ENCODE measurements around the gene USP34. TPM values are rescaled to one million over a fixed set of nuclear protein-coding genes. Genes with fewer than 3 reads are reported as not detected.
A peak's percentile ranks its signal among the peaks of the same experiment; 100 is the strongest.

Gene USP34
- total and polyA plus RNA-seq, 7 donors: 40.2 to 71.5 (median 54.0) TPM

DNA sequence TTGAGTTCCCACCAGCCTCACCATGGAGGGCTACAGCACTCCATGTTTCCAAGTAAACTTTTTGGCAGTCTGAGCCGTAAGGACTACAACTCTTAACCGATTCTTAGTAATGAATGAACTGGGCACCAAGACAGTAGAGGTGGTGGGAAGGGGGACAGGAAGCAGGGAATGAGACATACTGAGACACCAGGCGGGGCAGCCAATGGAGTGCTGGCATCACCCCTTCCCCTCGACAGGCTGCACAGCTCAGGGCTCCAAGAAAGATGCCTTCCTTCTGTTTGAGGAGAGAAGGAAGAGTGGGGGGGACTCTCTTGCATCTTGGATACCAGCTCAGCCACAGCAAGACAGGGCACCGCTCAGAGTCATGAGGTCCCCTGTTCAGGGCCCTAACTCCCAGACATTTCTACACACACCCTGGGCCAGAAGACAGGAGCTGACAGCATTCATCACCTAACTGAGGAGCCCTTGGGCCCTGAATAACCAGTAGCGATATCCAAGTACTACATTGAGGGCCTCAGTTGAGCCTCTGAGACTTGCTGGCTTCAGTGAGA, 45.2 kb downstream of the USP34 start:
- no peaks in the 10 kb centered on the region for H3K9me3 ChIP-seq
- WGBS, 3 donors: 85 to 87% (median 85%) methylated on average over 6 of the region's 6 CpGs
- no peaks in the 10 kb centered on the region for H3K27me3 ChIP-seq (ENCODE audit: insufficient read depth in 3 of 3, low read length in 2 of 3)
- no peaks in the 10 kb centered on the region for H3K36me3 ChIP-seq (ENCODE audit: insufficient read depth in 1 of 2, low read depth in 1 of 2)
- H3K27ac ChIP-seq: no peak overlapping the region
- ATAC-seq (peak in 2 of 4 donors; percentile 6 to 7), DNase-seq (no peak)
- TF ChIP-seq, protein P1, sequence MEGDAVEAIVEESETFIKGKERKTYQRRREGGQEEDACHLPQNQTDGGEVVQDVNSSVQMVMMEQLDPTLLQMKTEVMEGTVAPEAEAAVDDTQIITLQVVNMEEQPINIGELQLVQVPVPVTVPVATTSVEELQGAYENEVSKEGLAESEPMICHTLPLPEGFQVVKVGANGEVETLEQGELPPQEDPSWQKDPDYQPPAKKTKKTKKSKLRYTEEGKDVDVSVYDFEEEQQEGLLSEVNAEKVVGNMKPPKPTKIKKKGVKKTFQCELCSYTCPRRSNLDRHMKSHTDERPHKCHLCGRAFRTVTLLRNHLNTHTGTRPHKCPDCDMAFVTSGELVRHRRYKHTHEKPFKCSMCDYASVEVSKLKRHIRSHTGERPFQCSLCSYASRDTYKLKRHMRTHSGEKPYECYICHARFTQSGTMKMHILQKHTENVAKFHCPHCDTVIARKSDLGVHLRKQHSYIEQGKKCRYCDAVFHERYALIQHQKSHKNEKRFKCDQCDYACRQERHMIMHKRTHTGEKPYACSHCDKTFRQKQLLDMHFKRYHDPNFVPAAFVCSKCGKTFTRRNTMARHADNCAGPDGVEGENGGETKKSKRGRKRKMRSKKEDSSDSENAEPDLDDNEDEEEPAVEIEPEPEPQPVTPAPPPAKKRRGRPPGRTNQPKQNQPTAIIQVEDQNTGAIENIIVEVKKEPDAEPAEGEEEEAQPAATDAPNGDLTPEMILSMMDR (IDR thresholded peaks at IDR 0.05): no peak
- peaks cover 41% of the 10 kb centered on the region for H3K4me1 ChIP-seq
- no peak overlapping the region for H3K4me3 ChIP-seq
- intact Hi-C loops (cut with DNase I): no loop called here

DNA sequence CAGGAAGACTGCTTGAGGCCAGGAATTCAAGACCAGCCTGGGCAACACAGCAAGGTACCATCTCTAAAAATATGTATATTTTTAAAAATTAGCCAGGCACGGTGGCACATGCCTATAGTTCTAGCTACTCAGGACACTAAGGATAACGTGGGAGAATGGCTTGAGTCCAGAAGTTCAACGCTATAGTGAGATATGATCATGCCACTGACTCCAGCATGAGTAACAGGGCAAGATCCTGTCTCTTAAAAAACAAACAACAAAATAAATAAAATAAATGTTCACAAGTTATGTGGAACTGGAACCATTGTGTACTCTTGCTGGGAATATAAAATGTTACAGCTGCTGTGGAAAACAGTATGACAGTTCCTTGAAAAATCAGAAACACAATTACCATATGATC, 47.2 kb downstream of the USP34 start:
- H3K27me3 ChIP-seq (ENCODE audit: insufficient read depth in 3 of 3, low read length in 2 of 3): no peaks in the 10 kb centered on the region
- H3K9me3 ChIP-seq: no peaks in the 10 kb centered on the region
- TF ChIP-seq, protein P1 (IDR thresholded peaks at IDR 0.05): no peak
- intact Hi-C loops (cut with DNase I): loop anchor here in 1 of 2 donors (5.0 kb wide), 1 partner anchor 44 kb away; no protein-coding TSS in a partner anchor
- H3K4me3 ChIP-seq: no peak overlapping the region
- peaks cover 41% of the 10 kb centered on the region for H3K4me1 ChIP-seq
- peak overlapping the region; percentile 19 for H3K27ac ChIP-seq
- ATAC-seq (peak in 1 of 4 donors; percentile 35), DNase-seq (no peak)
- no peaks in the 10 kb centered on the region for H3K36me3 ChIP-seq (ENCODE audit: insufficient read depth in 1 of 2, low read depth in 1 of 2)
- 37 to 50% (median 42%) methylated on average over 3 of the region's 3 CpGs for WGBS, 3 donors

DNA sequence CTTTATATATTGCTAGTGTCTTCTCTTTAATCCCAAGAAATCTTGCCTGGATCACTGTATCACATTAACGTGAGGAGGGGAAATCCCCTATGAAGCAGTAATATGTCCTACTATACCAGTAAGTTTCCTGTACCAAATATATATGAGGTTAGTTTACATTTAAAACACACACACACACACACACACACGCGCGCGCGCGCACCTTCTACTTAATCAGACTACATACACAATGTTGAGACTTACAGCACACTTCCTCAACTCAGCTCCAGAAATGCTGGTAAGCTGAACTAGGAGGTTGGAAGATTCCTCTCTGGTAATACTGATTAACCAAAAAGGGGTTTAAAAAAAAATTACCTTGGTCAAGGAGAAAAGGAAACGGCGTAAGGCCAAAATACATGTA, 49.3 kb downstream of the USP34 start:
- TF ChIP-seq, protein P1 (IDR thresholded peaks at IDR 0.05): no peak
- H3K4me1 ChIP-seq: peaks cover 39% of the 10 kb centered on the region
- no peak overlapping the region for H3K27ac ChIP-seq
- no peaks in the 10 kb centered on the region for H3K9me3 ChIP-seq
- H3K36me3 ChIP-seq (ENCODE audit: insufficient read depth in 1 of 2, low read depth in 1 of 2): no peaks in the 10 kb centered on the region
- peak in 1 of 4 donors; percentile 3 for ATAC-seq
- H3K27me3 ChIP-seq (ENCODE audit: insufficient read depth in 3 of 3, low read length in 2 of 3): no peaks in the 10 kb centered on the region
- no peak overlapping the region for H3K4me3 ChIP-seq
- no peak for DNase-seq
- WGBS, 3 donors: 87 to 90% (median 88%) methylated on average over 9 of the region's 9 CpGs
- intact Hi-C loops (cut with DNase I): loop anchor here in 1 of 2 donors (5.0 kb wide), 1 partner anchor 46 kb away; no protein-coding TSS in a partner anchor

DNA sequence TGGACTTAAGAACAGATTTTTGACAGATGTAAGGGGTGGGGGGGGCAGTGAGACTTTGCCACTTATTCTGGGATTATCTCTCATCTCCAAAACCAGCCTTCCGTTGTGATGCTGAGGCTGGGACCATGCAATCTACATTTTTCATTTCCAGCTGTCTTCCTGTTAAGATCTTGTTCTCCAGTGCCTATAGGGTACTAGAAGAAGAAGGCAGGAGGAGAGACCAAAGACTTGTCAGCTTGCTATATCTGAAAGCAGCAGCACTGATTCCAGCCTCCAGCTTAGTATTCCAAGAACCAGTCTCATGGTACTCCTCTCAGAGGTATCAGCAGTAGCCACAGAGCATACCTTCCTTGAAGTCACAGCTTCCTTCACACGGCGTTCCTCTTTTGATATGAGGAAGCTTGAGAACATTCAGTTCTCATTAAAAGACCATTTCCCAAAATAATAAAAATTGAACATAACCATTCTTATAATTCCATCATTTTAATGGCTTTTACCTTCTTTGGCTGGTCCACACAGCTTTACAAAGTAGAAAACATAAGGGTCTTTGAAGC, 49.8 kb downstream of the USP34 start:
- no peaks in the 10 kb centered on the region for H3K9me3 ChIP-seq
- H3K4me1 ChIP-seq: peaks cover 37% of the 10 kb centered on the region
- TF ChIP-seq, protein P1 (IDR thresholded peaks at IDR 0.05): no peak
- ATAC-seq (peak in 2 of 4 donors; percentile 41), DNase-seq (no peak)
- intact Hi-C loops (cut with DNase I): loop anchor here in 1 of 2 donors (5.0 kb wide), 1 partner anchor 46 kb away; no protein-coding TSS in a partner anchor
- WGBS, 3 donors: 43 to 68% (median 59%) methylated on average over 3 of the region's 3 CpGs
- H3K27me3 ChIP-seq (ENCODE audit: insufficient read depth in 3 of 3, low read length in 2 of 3): no peaks in the 10 kb centered on the region
- H3K4me3 ChIP-seq: no peak overlapping the region
- H3K27ac ChIP-seq: no peak overlapping the region
- H3K36me3 ChIP-seq (ENCODE audit: insufficient read depth in 1 of 2, low read depth in 1 of 2): no peaks in the 10 kb centered on the region

All from psoas muscle (tissue), 8 donors.